HG02798 (cell line): Measurements from ENCODE around the gene YEATS2.
"Not testable (repeated sequence)": the region's sequence is repeated elsewhere in the genome, so short reads cannot be mapped to it uniquely, and the experiment has no call there.

Experiments
- ATAC-seq: cut with Tn5 transposase; IDR thresholded peaks from one replicate; pipeline ENCODE4 v1.9.1; 2021; ENCODE audit warnings: mild to moderate bottlenecking; ENCODE audit not compliant: unreplicated experiment, poor library complexity

Gene YEATS2

DNA sequence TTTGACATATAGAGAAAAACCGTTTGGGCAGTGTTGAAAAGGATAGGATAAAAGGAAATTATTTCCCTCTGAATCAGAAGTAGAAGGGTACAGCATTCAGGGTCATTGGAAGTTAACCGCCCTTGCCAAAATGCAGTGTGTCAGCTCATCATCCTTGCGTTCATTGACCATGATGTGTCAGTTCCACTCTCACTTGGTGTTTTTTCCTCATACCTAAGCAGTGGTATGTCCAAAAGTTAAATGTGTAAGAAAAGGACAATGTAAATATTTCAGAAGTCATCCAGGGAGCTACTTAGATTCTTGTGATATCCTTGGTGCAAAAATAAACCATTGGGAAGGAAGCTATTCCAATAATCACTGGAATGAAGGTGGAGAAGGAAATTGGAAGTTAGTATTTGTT, 77.0 kb downstream of the YEATS2 start:
- no peak for ATAC-seq

DNA sequence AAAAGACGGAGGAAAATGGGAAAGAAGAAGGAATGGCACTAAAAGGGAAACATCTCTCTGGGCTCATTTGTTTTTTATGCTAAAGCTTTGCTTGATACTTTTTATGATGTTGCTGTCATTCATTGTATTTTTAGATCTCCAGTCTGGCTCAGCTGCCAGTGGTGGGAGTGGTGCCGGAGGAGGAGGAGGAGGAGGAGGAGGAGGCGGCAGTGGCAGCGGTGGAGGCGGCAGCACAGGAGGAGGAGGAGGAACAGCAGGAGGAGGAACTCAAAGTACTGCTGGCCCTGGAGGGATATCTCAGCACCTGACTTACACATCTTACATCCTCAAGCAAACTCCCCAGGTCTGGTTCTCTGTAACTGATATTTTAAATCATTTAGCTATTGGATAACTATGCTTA, 78.2 kb downstream of the YEATS2 start:
- no peak for ATAC-seq

DNA sequence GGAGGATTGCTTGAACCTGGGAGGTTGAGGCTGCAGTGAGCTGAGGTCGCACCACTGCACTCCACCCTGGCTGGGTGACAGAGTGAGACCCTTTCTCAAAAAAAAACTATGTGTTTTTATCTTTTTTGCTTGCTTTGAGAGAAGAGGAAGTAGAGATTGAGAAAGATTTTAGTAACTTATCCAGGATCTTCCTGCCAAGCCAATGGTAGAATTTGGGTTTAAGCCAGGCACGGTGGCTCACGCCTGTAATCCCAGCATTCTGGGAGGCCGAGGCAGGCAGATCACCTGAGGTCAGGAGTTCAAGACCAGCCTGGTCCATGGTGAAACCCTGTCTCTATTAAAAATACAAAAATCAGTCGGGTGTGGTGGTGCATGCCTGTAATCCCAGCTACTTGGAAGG, 78.9 kb downstream of the YEATS2 start:
- ATAC-seq = not testable (repeated sequence)

DNA sequence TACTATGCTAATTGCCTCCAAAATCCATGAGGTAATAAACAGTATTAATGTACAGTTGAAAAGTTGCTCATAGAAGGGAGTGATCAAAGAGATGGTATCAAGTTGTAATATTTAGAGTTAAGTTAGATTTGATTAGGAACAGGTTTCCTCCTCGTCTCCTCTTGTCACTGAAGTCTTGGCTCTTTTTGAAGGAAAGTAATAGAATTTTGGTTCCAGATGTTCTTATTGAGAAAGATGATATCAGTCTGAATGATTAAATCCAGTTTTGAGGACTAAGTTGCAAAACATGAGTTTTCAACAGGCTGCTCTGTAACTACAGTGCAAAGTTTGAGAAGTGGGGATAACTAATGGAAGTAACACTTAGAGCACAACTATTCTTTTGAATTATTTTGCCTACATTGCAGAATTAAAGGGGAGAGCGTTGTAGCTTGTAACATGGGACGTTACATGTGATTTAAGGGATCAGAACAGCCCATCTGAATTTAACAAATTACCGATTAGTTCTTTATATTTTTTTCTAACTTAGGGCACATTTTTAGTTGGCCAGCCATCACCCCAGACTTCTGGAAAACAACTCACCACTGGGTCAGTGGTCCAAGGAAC, 79.5 kb downstream of the YEATS2 start:
- no peak for ATAC-seq

DNA sequence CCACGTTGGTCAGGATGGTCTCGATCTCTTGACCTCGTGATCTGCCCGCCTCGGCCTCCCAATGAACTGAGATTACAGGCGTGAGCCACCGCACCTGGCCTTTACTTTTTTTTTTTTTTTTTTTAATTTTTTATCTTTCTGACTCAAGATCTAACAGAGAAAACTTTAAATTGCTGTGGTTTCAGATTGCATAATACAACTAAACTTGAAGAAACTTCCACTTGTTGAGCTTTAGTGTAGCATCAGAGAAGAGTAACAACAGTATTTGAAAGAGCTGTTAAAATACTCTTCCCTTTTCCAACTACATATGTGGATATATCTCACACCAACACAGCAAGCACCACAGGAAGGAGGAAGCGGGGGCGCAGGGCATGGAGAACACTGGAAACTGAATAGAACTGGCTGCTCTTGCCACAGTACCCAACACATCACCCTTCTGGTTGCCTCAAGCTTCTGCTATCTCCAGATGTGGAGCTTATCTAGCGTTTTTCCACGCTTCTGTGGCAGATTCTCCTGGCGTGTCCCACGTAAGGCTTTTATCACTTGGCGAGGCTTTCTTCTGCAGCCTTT, 82.4 kb downstream of the YEATS2 start:
- no peak for ATAC-seq

DNA sequence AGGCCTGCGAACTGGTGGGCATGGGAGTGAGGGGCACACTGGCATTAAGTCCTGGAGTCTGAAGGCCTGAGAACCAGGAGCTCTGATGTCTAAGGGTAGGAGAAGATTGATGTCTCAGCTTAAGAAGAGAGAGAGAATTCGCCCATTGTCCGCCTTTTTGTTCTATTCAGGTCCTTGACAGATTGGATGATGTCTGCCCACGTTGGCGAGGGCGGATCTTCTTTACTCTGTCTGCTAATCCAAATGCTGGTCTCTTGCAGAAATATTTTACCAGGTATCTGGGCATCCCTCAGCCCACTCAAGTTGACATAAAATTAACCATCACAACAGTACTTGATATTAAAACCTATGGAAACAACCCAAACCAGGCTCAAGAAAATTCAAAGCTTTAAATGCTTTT, 83.6 kb downstream of the YEATS2 start:
- no peak for ATAC-seq

DNA sequence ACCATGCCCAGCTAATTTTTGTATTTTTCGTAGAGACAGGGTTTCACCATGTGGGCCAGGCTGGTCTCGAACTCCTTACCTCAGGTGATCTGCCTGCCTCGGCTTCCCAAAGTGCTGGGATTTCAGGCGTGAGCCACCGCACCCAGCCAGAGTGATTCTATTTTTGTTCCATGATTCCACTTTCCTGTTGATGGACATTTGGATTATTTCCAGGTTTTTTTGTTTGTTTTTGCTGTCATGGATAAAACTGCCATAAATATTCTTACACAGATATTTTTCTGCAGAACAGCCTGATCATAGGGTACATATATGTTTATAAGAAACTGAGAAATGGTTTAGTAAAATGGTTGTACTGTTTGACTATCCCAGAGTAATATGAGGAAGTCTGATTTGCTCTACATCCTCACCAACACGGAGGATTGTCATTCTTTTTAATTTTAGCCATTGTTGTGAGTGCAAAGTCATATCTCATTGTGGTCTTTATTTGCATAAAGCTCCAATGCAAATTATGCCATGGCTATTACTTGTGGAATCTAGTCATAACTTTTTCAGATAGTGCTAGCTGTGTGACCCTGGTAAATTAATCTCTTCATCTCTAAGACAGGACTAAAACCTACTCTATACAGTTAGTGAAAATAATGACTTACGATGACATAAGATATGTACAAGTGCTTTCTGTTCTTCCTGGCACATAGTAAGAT, 85.1 kb downstream of the YEATS2 start:
- no peak for ATAC-seq

DNA sequence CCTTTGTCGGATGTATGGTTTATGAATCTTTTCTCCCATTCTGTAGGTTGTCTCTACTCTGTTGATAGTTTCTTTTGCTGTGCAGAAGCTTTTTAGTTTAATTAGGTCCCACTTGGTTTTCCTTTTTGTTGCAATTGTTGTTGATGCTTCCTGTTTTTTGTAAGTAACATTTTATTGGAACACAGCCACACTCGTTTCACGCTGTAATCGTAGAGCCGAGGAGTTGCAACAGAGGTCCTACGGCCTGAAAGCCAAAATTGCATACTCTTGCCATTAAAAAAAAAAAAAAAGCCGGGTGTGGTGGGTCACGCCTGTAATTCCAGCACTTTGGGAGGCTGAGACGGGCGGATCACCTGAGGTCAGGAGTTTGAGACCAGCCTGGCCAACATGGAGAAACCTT, 86.9 kb downstream of the YEATS2 start:
- not testable (repeated sequence) for ATAC-seq

DNA sequence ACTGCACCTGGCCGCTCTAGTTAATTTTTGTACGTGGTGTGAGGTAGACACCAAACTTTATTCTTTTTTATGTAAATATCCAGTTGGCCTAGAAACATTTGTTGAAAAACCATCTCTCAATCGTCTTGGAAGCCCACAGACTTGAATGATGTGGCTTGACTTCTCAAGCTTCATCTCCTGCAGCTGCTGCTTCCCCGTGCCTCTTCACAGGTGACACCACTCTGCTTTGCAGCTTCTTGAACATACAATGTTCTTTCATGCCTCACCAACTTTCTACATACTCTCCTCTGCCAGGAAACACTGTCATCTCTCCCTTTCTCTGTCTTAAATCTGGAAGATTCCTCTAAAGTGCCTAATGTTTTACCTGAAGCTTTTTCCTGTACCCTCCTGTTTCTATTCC, 92.2 kb downstream of the YEATS2 start:
- ATAC-seq = no peak

DNA sequence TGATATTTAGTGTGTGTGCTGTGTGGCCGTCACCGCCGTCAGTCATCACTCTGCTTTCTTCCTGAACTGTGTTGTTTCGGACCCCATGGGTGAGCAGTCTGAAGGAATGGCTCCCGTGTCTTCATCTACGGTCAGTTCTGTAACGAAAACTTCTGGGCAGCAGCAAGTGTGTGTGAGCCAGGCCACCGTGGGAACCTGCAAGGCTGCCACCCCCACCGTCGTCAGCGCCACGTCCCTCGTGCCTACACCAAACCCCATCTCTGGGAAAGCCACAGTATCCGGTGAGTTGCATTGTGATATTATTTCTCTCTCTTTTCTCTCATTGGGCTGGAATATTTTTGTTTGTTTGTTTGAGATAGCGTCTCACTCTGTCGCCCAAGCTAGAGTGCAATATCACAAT, 93.1 kb downstream of the YEATS2 start:
- ATAC-seq = no peak

DNA sequence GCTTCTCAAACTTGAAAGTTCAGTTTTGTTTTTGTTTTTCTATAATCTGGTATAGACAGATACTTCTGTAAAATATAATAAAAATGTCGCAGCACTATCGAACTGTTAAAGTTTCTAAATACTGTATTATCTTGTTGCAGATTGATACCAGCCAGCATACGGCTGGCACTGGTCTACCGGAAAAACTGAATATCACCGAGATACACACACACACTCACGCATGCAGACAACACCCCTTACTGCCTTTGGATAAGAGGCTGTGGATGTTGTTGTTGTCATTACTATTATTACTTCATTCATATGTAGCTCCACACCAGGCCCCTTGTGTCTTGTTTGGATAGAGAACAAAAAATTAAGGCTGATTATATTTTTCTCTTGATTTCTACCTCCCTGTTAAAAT, 95.4 kb downstream of the YEATS2 start:
- ATAC-seq = no peak

DNA sequence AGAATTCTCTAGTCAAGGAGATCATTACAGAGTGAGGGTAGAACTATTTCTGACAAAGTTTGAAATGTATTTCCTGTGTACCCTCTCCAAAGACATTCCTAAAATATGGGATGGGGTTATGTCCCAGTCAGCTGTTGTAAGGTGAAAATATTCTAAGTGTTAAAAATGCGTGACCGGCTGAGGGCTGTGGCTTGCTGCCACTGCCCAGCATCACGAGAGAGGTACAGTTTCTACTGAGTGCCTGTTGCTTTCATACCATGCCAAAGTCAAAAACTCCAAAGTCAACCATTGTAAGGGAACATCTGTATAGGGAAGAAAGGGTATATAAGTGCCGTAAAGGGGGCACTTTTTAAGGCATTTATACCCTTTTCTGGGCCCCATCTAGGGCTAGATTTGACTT, 96.9 kb downstream of the YEATS2 start:
- ATAC-seq = no peak

DNA sequence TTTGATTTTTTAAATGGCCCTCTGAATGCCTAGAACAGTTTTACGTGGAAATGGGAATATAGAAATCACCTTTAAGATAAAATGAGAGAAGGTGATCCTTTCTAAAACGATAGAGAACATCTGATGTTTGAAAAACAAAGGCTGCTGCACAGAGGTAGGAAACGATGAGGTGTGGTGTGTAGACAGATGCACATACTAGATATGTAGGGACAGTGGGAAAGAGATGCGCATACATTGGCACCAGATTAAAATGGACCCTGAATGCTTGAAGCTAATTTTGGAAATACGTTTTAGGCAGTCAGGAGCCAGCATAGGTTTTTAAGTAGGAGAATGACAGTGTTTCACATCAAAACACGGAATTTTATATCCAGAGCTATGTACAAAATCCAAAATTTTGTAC, 98.8 kb downstream of the YEATS2 start:
- no peak for ATAC-seq

DNA sequence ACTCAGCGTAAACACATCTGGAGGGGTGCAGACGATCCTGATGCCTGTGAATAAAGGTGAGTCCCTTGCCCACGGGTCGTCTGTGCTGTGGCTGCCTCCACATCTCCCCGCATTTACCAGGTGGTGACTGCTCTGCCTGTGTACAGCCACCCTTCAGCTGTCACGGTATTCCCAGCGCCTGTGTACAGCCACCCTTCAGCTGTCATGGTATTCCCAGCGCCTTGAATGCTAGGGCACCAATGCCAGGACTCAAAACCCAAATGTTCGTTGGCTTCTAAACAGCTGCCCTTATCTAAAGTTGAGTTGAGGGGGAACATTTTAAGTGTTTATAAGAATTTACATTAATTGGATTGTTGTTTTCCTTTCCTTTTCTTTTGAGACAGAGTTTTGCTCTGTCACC, 100.4 kb downstream of the YEATS2 start:
- ATAC-seq = no peak

DNA sequence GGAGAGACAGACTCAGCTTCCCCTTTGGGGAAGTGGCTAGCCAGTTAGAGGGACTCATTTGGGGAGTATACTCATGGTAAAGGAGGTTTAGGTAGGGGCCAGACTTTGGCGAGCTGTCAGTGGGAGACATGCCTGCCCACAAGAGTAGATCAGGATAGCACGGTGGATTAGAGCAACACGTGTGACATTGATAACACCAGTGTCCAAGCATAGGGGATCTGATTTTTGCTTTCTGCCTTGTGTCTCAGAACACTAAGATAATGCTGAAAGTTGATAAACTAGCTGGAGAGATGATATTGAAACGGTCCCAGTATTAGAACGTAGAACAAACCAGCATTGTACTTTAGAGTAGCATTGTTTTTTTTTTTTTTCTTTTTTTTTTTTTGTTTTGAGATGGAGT, 101.9 kb downstream of the YEATS2 start:
- no peak for ATAC-seq

DNA sequence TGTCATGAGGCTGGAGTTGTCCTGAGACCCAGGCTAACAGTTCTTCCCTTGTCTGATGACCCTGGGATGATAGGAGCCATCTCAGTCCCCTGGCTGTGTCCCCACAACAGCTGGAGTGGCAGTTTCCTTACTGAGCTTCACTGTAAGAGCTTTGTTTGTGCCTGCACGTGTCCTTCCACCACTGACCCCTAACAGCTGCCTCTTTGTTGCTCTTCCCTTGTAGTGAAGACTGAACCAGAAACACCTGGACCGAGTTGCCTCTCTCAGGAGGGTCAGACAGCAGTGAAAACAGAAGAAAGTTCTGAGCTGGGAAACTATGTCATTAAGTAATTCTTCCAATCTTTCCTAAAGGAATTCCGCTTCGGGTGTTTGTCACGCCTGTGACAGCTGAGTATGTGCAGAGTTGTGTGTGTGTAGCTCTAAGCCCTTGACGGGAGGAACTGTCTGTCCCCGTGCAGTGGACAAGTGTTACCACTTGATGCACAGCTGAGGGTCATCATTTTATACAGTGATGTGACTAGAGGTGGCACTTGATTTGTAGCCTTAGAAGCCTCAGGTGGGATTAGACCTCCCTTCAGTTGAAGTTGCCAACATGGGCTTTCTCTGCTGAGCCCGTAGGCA, 102.8 kb downstream of the YEATS2 start:
- no peak for ATAC-seq

DNA sequence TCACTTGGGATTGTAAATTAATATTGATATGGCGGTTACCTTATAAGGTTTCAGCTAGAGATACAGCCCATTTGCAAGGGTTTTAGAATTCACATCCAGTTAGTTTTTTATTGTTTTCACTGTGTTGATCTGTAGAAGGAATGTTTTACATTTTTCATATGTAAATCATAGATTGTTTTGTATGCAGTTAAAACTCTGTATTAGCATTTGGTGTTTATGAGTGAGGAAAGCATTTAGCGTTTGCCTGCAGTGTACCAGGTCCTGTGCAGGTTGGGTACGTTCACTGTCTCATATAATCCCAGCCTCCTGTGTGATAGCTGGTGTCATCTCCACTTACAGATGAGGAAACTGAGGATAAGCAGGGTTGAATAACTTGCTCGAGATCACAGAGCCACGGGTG, 104.0 kb downstream of the YEATS2 start:
- ATAC-seq = no peak

DNA sequence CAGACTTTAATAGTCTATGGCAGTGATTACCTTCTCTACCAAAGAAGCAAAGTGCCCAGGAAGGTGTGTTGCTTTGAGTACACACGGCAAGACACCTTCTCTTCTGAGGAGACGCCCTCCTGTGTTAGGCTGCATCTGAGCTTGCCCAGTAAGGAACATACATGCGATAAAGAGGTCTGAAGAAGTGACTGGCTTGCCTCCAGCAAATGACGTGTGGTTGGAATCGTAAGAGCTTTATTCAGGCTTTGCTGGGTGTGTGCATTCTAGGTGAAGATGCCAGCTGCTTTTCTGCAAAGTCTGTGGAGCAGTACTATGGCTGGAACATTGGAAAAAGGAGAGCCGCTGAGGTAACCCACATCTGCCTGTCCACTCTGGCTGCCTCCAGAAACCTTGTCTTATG, 105.4 kb downstream of the YEATS2 start:
- ATAC-seq = no peak

DNA sequence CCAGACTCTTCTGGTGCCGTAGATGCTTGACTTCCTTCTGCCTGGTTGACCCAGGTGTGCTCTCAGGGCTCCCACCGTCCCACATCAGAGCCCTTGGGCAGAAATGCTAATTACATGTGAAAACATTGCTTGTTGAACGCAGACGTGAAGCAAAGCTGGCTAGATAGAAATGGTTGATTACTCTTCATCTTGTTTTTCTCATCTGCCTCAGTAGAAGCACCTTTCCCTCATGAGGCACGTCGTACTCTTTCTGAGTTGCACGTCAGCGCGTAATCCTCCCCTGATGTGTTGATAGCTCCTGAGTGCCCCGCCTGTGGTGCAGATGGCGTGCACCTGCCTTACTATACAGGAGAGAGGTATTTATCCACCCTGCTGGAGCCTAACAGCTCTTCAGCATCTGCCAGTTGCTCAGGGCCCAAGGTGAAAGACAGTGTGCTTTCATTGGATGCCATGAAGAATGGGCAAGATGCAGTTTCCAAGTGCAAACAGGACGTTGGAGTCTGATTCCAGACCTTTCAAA, 109.7 kb downstream of the YEATS2 start:
- ATAC-seq = no peak

DNA sequence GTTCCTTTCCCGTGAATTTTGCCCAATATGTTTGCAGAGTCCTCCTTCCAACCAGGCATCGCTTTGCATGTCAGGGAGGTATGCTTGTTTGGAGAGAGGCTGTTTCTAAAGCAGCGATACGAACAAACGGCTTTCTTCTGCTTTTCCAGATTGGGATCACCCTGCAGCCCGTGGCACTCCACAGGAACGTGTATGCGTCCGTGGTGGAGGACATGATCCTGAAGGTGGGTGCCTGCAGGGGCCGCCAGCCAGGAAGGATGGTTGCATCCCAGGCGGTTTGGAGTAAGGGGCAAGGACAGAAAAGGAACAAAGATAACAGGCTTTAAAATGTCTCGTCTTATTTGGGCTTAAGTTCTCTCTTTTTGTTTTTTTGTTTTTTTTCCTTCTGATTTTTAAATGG, 110.3 kb downstream of the YEATS2 start:
- no peak for ATAC-seq

DNA sequence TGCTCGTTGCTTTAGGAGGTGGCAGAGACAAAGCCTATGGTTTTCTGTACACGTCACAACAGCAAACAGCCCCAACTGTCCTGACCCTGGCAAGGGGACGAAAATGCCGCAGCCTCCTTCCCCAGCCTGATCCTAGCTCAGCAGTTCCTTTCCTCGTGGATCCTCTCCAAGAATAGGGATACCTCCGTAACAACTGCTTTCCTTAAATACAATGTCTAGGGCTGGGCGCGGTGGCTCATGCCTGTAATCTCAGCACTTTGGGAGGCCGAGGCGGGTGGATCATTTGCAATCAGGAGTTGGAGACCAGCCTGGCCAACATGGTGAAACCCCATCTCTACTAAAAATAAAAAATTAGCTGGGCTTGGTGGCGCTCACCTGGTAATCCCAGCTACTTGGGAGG, 110.8 kb downstream of the YEATS2 start:
- ATAC-seq = no peak
